ENCODE data around the gene GZF1. TPM values are rescaled to one million over a fixed set of nuclear protein-coding genes. Genes with fewer than 3 reads are reported as not detected.

Gene GZF1
- total and polyA plus RNA-seq, 2 donors (not counting 1 experiment from before 2014, with no cell fraction given): 12.5 to 49.0 TPM

- no peak overlapping the region for H3K27ac Mint-ChIP-seq
- WGBS (ENCODE audit: insufficient coverage): 34% methylated on average over 3 of the region's 3 CpGs
- no peak overlapping the region for H3K27ac ChIP-seq (ENCODE audit: low read length in 2 of 2)
- no peak overlapping the region for H3K4me3 Mint-ChIP-seq
- H3K27me3 Mint-ChIP-seq: no peaks in the 10 kb centered on the region
- H4K20me1 ChIP-seq (ENCODE audit: control insufficient read depth, insufficient read depth, low read length, poor library complexity, severe bottlenecking): no peaks in the 10 kb centered on the region
- no peak overlapping the region for H3K9ac ChIP-seq (ENCODE audit: low read length)
- H3K4me3 ChIP-seq (ENCODE audit: control extremely low read depth in 1 of 5, extremely low read depth in 1 of 5, insufficient read depth in 1 of 5, low read depth in 2 of 5, low read length in 4 of 5): no peak overlapping the region
- intact Hi-C loops (cut with micrococcal nuclease): no loop called here
- DNase-seq (no peak), ATAC-seq (ENCODE audit: low read depth) (no peak)
- H3K4me1 Mint-ChIP-seq: peaks cover 20% of the 10 kb centered on the region
- H3K79me2 ChIP-seq (ENCODE audit: control insufficient read depth, insufficient read depth, low read length): no peaks in the 10 kb centered on the region
- no peak overlapping the region for H3K4me2 ChIP-seq (replicated peaks; ENCODE audit: low read depth, low read length, poor library complexity, severe bottlenecking)
- H3K27me3 ChIP-seq (replicated peaks in 1 of 4; ENCODE audit: control extremely low read depth in 1 of 4, control insufficient read depth in 3 of 4, insufficient read depth in 4 of 4, low read length in 3 of 4): no peaks in the 10 kb centered on the region
- ChIA-PET CTCF (interaction anchor here (0.7 kb wide), 1 partner anchor 108 kb away, joined by 4 read pairs; no protein-coding TSS in a partner anchor), POLR2A (no interaction called here)
- H2AFZ ChIP-seq (ENCODE audit: insufficient read depth, low read depth, low read length, poor library complexity, severe bottlenecking): no peak overlapping the region
- H3K9me3 ChIP-seq (ENCODE audit: control extremely low read depth in 1 of 3, control insufficient read depth in 2 of 3, insufficient read depth in 1 of 3, low read length in 2 of 3): no peaks in the 10 kb centered on the region
- no peaks in the 10 kb centered on the region for H3K9me3 Mint-ChIP-seq (ENCODE audit: insufficient read depth)
- peaks cover 11 to 12% of the 10 kb centered on the region in 2 donors for H3K4me1 ChIP-seq (ENCODE audit: control insufficient read depth in 2 of 2, insufficient read depth in 2 of 2, low read length in 2 of 2)
- no peaks in the 10 kb centered on the region for H3K36me3 ChIP-seq (replicated peaks in 1 of 2; ENCODE audit: control extremely low read depth in 1 of 2, control insufficient read depth in 1 of 2, extremely low read depth in 1 of 2, insufficient read depth in 2 of 2, low read length in 1 of 2)
- TF ChIP-seq EZH2 (IDR thresholded peaks at IDR 0.05; ENCODE audit: borderline replicate concordance, insufficient read depth, low read depth, low read length, poor library complexity, severe bottlenecking) (no peak), CTCF (IDR thresholded peaks at IDR 0.05) (no peak)
Measured at GRCh38 chr20:23334111-23334510, 27.9 kb upstream of the GZF1 start.

- ATAC-seq (ENCODE audit: low read depth) (no peak), DNase-seq (no peak)
- peaks cover 1% of the 10 kb centered on the region for H3K27me3 Mint-ChIP-seq
- no peak overlapping the region for H3K4me3 Mint-ChIP-seq
- Histone ChIP-seq H3K79me2 (ENCODE audit: control insufficient read depth, insufficient read depth, low read length) (no peaks in the 10 kb centered on the region), H3K9ac (ENCODE audit: low read length) (no peak overlapping the region), H3K27ac (ENCODE audit: low read length in 2 of 2) (no peak overlapping the region), H3K9me3 (ENCODE audit: control extremely low read depth in 1 of 3, control insufficient read depth in 2 of 3, insufficient read depth in 1 of 3, low read length in 2 of 3) (no peaks in the 10 kb centered on the region), H3K4me2 (replicated peaks; ENCODE audit: low read depth, low read length, poor library complexity, severe bottlenecking) (no peak overlapping the region), H3K36me3 (replicated peaks in 1 of 2; ENCODE audit: control extremely low read depth in 1 of 2, control insufficient read depth in 1 of 2, extremely low read depth in 1 of 2, insufficient read depth in 2 of 2, low read length in 1 of 2) (no peaks in the 10 kb centered on the region), H3K27me3 (replicated peaks in 1 of 4; ENCODE audit: control extremely low read depth in 1 of 4, control insufficient read depth in 3 of 4, insufficient read depth in 4 of 4, low read length in 3 of 4) (no peaks in the 10 kb centered on the region), H3K4me1 (ENCODE audit: control insufficient read depth in 2 of 2, insufficient read depth in 2 of 2, low read length in 2 of 2) (peaks cover 11 to 12% of the 10 kb centered on the region in 2 donors), H4K20me1 (ENCODE audit: control insufficient read depth, insufficient read depth, low read length, poor library complexity, severe bottlenecking) (no peaks in the 10 kb centered on the region), H3K4me3 (ENCODE audit: control extremely low read depth in 1 of 5, extremely low read depth in 1 of 5, insufficient read depth in 1 of 5, low read depth in 2 of 5, low read length in 4 of 5) (no peak overlapping the region), H2AFZ (ENCODE audit: insufficient read depth, low read depth, low read length, poor library complexity, severe bottlenecking) (no peak overlapping the region)
- ChIA-PET POLR2A (no interaction called here), CTCF (no interaction called here)
- intact Hi-C loops (cut with micrococcal nuclease): no loop called here
- H3K27ac Mint-ChIP-seq: no peak overlapping the region
- no peak for TF ChIP-seq CTCF (IDR thresholded peaks at IDR 0.05)
- TF ChIP-seq EZH2 (IDR thresholded peaks at IDR 0.05; ENCODE audit: borderline replicate concordance, insufficient read depth, low read depth, low read length, poor library complexity, severe bottlenecking): no peak
- H3K9me3 Mint-ChIP-seq (ENCODE audit: insufficient read depth): no peaks in the 10 kb centered on the region
- peaks cover 20% of the 10 kb centered on the region for H3K4me1 Mint-ChIP-seq
- 88% methylated on average over 4 of the region's 5 CpGs for WGBS (ENCODE audit: insufficient coverage)
Measured at GRCh38 chr20:23335521-23335920, 26.5 kb upstream of the GZF1 start.
